G401 (cell line): Measurements from ENCODE around the gene RBM47. TPM values are rescaled to one million over a fixed set of nuclear protein-coding genes. Genes with fewer than 3 reads are reported as not detected.
A peak's percentile ranks its signal among the peaks of the same experiment; 100 is the strongest.
"Not testable (repeated sequence)": the region's sequence is repeated elsewhere in the genome, so short reads cannot be mapped to it uniquely, and the experiment has no call there.

ENCODE experiments used
- DNase-seq: peaks from one replicate; pipeline ENCODE4 v3.0.0-alpha.2; 2015; ENCODE audit warnings: low spot score
- in situ Hi-C: cut with HindIII; loops from 2 replicates; pipeline ENCODE4 v1.10.0; 2016; ENCODE audit warnings: low sequenced_read_pairs, mixed read lengths
- total RNA-seq: library from RNA; depleted of rRNA; stranded (reverse); fragments of >200 nt; shearing (Covaris generic); gene quantifications from 2 replicates; pipeline ENCODE4 v1.2.3, GENCODE V29; 2014

Gene RBM47
- total RNA-seq, 1 experiment from 2014 or later, result 49.7 TPM

GRCh38 chr4:40573593-40574311 is 55.9 kb downstream of the RBM47 start:
- no peak for DNase-seq
- in situ Hi-C loops, result no loop called here

- in situ Hi-C loops, result no loop called here
- no peak for DNase-seq
Observed at GRCh38 chr4:40572692-40573310, 56.9 kb downstream of the RBM47 start.

GRCh38 chr4:40571208-40571607 is 58.5 kb downstream of the RBM47 start:
- no peak for DNase-seq
- in situ Hi-C loops, result no loop called here

GRCh38 chr4:40570348-40571077 is 59.2 kb downstream of the RBM47 start:
- DNase-seq, result no peak
- in situ Hi-C loops, result no loop called here

GRCh38 chr4:40564815-40565483 is 64.7 kb downstream of the RBM47 start:
- DNase-seq, result no peak
- in situ Hi-C loops, result no loop called here

GRCh38 chr4:40564004-40564403 is 65.7 kb downstream of the RBM47 start:
- in situ Hi-C loops, result no loop called here
- no peak for DNase-seq

- in situ Hi-C loops, result no loop called here
- DNase-seq, result no peak
Observed at GRCh38 chr4:40563401-40563800, 66.3 kb downstream of the RBM47 start.

GRCh38 chr4:40562681-40563080 is 67.0 kb downstream of the RBM47 start:
- DNase-seq, result no peak
- in situ Hi-C loops, result no loop called here

GRCh38 chr4:40562208-40562607 is 67.5 kb downstream of the RBM47 start:
- in situ Hi-C loops, result no loop called here
- no peak for DNase-seq

GRCh38 chr4:40561543-40562177 is 68.0 kb downstream of the RBM47 start:
- in situ Hi-C loops, result not testable (repeated sequence)

GRCh38 chr4:40559585-40560465 is 69.8 kb downstream of the RBM47 start:
- in situ Hi-C loops, result no loop called here
- no peak for DNase-seq

More at GRCh38 chr4:40561543-40562177, 68.0 kb downstream of the RBM47 start:
- DNase-seq, result not testable (repeated sequence)

- DNase-seq, result no peak
- in situ Hi-C loops, result no loop called here
Observed at GRCh38 chr4:40557736-40558135, 71.9 kb downstream of the RBM47 start.

GRCh38 chr4:40555176-40555900 is 74.3 kb downstream of the RBM47 start:
- in situ Hi-C loops, result no loop called here
- no peak for DNase-seq

- DNase-seq, in situ Hi-C loops: not testable (repeated sequence)
Observed at GRCh38 chr4:40554641-40555040, 75.0 kb downstream of the RBM47 start.

- in situ Hi-C loops, result no loop called here
- DNase-seq, result no peak
Observed at GRCh38 chr4:40553995-40554394, 75.7 kb downstream of the RBM47 start.

- in situ Hi-C loops, result no loop called here
- DNase-seq, result peak; percentile 8
Observed at GRCh38 chr4:40552536-40552935, 77.1 kb downstream of the RBM47 start.

GRCh38 chr4:40551568-40552136 is 78.0 kb downstream of the RBM47 start:
- in situ Hi-C loops, DNase-seq: not testable (repeated sequence)
